ENCODE data around the gene LIN52. TPM values are rescaled to one million over a fixed set of nuclear protein-coding genes. Genes with fewer than 3 reads are reported as not detected.

LIN52 gene
- total RNA-seq, 1 experiment from 2014 or later = 11.0 TPM

DNA sequence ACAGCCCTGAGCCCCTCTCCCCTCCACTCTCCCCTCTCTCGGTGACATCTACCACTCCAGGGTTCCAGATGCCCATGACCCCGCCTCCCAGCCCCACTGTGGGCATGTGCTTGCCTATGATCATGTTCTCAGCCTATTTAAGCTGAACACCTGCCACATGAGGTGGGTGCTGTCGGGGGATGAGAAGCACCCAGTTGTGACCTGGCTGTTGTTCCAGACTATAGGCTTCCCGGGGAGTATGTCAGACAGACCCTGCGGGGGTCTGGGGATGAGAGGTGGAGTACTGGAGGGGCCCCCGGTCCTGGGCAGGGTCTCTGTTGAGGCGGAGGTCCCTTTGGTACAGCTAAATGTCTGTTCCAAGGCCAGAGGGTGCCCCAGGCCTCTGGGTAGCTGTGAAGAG, 160.5 kb downstream of the LIN52 start:
- no peak overlapping the region for H4K8ac ChIP-seq (replicated peaks; ENCODE audit: insufficient read length, low read depth, low read length)
- H2BK12ac ChIP-seq (ENCODE audit: insufficient read length, low read depth, low read length) = no peak overlapping the region
- H2BK120ac ChIP-seq (ENCODE audit: low read depth, low read length, poor library complexity, severe bottlenecking) = no peak overlapping the region
- H3K4me2 ChIP-seq (ENCODE audit: insufficient read depth, insufficient read length, low read length) = no peak overlapping the region
- H4K20me1 ChIP-seq (ENCODE audit: control insufficient read depth, insufficient read depth, insufficient read length) = no peaks in the 10 kb centered on the region
- no peak overlapping the region for H4K91ac ChIP-seq (ENCODE audit: insufficient read length, low read depth, low read length)
- peaks cover 6% of the 10 kb centered on the region; the same call in 1 of the 2 replicates for H3K4me1 ChIP-seq (ENCODE audit: insufficient read depth, low read length)
- no peaks in the 10 kb centered on the region for H3K9me3 ChIP-seq (ENCODE audit: control insufficient read depth, low read depth, low read length)
- no peaks in the 10 kb centered on the region; a peak in 1 of 7 replicates for H3K36me3 Mint-ChIP-seq (ENCODE audit: insufficient read depth in 1 of 3, low read depth in 3 of 3)
- H3K9me3 Mint-ChIP-seq = no peaks in the 10 kb centered on the region; a peak in 2 of 5 replicates
- H3K56ac ChIP-seq (ENCODE audit: insufficient read length, low read depth, low read length) = no peak overlapping the region
- H3K4me1 Mint-ChIP-seq = peaks cover 34 to 64% of the 10 kb centered on the region in 2 experiments
- H3K27ac Mint-ChIP-seq = no peak overlapping the region
- no CpG with 5 or more reads among the region's 7 CpGs for WGBS (ENCODE audit: extremely low coverage, insufficient read length, low lambda C conversion rate)
- peaks cover 36% of the 10 kb centered on the region for H3K27me3 ChIP-seq (ENCODE audit: insufficient read depth, low read length)
- H3K79me2 ChIP-seq (ENCODE audit: insufficient read depth, low read length) = no peaks in the 10 kb centered on the region
- TF ChIP-seq, protein P1, sequence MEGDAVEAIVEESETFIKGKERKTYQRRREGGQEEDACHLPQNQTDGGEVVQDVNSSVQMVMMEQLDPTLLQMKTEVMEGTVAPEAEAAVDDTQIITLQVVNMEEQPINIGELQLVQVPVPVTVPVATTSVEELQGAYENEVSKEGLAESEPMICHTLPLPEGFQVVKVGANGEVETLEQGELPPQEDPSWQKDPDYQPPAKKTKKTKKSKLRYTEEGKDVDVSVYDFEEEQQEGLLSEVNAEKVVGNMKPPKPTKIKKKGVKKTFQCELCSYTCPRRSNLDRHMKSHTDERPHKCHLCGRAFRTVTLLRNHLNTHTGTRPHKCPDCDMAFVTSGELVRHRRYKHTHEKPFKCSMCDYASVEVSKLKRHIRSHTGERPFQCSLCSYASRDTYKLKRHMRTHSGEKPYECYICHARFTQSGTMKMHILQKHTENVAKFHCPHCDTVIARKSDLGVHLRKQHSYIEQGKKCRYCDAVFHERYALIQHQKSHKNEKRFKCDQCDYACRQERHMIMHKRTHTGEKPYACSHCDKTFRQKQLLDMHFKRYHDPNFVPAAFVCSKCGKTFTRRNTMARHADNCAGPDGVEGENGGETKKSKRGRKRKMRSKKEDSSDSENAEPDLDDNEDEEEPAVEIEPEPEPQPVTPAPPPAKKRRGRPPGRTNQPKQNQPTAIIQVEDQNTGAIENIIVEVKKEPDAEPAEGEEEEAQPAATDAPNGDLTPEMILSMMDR (conservative IDR thresholded peaks at IDR 0.05) = no peak
- H3K23me2 ChIP-seq (ENCODE audit: insufficient read length, low read depth, low read length, poor library complexity, severe bottlenecking) = peaks cover 13% of the 10 kb centered on the region
- no peak overlapping the region for H2BK15ac ChIP-seq (ENCODE audit: low read depth, low read length)
- no peak overlapping the region for H2AFZ ChIP-seq (ENCODE audit: low read length)
- H3K18ac ChIP-seq (ENCODE audit: insufficient read length, low read depth, low read length) = no peak overlapping the region
- H3K14ac ChIP-seq (ENCODE audit: insufficient read depth, low read length) = no peak overlapping the region
- H3K9ac ChIP-seq (ENCODE audit: extremely low read depth, insufficient read length, low read length) = no peak overlapping the region
- H3K4me3 Mint-ChIP-seq = no peak overlapping the region
- peaks cover 80% of the 10 kb centered on the region for H3K27me3 Mint-ChIP-seq (ENCODE audit: low read depth)
- no peak overlapping the region for H3T11ph ChIP-seq (ENCODE audit: low read length)
- H3K4ac ChIP-seq (ENCODE audit: low read depth, low read length) = no peak overlapping the region
- H2BK5ac ChIP-seq (ENCODE audit: insufficient read length, low read length) = no peak overlapping the region
- no peak overlapping the region for H3K23ac ChIP-seq (ENCODE audit: insufficient read length, low read depth, low read length)
- H4K5ac ChIP-seq (ENCODE audit: insufficient read length, low read depth, low read length) = no peak overlapping the region
- no peak overlapping the region for H2AK5ac ChIP-seq (ENCODE audit: insufficient read length, low read length)
- H2BK20ac ChIP-seq (ENCODE audit: low read depth, low read length, poor library complexity, severe bottlenecking) = no peak overlapping the region
- no peak for DNase-seq
- no peak overlapping the region for H3K27ac ChIP-seq (ENCODE audit: insufficient read length, low read depth, low read length)
- no peaks in the 10 kb centered on the region for H3K79me1 ChIP-seq (ENCODE audit: insufficient read depth, low read depth, low read length, poor library complexity, severe bottlenecking)

Data from H9 (cell line).